LNCaP clone FGC (cell line): ENCODE results near the gene TNNI3K.

Source experiments
- DNase-seq: peaks from one replicate; pipeline ENCODE4 v3.0.0-alpha.2; 2011; ENCODE audit warnings: low read depth
- H3K4me3 ChIP-seq: 2 replicates; pipeline ENCODE4 v1.5.1; 2011; ENCODE audit warnings: mild to moderate bottlenecking, low read depth, low read length, control low read depth
- CTCF ChIP-seq: IDR thresholded peaks from 2 replicates; pipeline ENCODE4 v1.5.1; 2012; ENCODE audit warnings: mild to moderate bottlenecking; ENCODE audit not compliant: control insufficient read depth, insufficient read depth; ENCODE audit errors: extremely low read depth

TNNI3K gene

GRCh38 chr1:74584185-74584584, 349.0 kb downstream of the TNNI3K start:
- DNase-seq: no peak
- no peak for TF ChIP-seq CTCF
- no peak overlapping the region for H3K4me3 ChIP-seq

- TF ChIP-seq CTCF: no peak
- no peak for DNase-seq
- peak overlapping the region; percentile 12; the same call in 1 of the 2 replicates for H3K4me3 ChIP-seq
Observed at GRCh38 chr1:74586253-74586897, 351.2 kb downstream of the TNNI3K start.

- DNase-seq: no peak
- no peak overlapping the region for H3K4me3 ChIP-seq
- TF ChIP-seq CTCF: no peak
Observed at GRCh38 chr1:74587888-74588287, 352.7 kb downstream of the TNNI3K start.

- no peak for TF ChIP-seq CTCF
- DNase-seq: no peak
- no peak overlapping the region for H3K4me3 ChIP-seq
Observed at GRCh38 chr1:74590288-74590687, 355.1 kb downstream of the TNNI3K start.

- TF ChIP-seq CTCF: no peak
- DNase-seq: no peak
- no peak overlapping the region for H3K4me3 ChIP-seq
Observed at GRCh38 chr1:74591949-74592348, 356.8 kb downstream of the TNNI3K start.

- TF ChIP-seq CTCF: no peak
- H3K4me3 ChIP-seq: no peak overlapping the region
- no peak for DNase-seq
Observed at GRCh38 chr1:74592580-74593355, 357.6 kb downstream of the TNNI3K start.
